LNCaP clone FGC (cell line): Measurements from ENCODE around the gene DOCK4.
A peak's percentile ranks its signal among the peaks of the same experiment; 100 is the strongest.

Experiments used
- DNase-seq: peaks from one replicate; pipeline ENCODE4 v3.0.0-alpha.2; 2011; ENCODE audit warnings: low read depth
- H3K4me3 ChIP-seq: 2 replicates; pipeline ENCODE4 v1.5.1; 2011; ENCODE audit warnings: mild to moderate bottlenecking, low read depth, low read length, control low read depth
- TF ChIP-seq, protein P1 (sequence below): IDR thresholded peaks from 2 replicates; pipeline ENCODE4 v1.5.1; 2012; ENCODE audit warnings: mild to moderate bottlenecking; ENCODE audit not compliant: control insufficient read depth, insufficient read depth; ENCODE audit errors: extremely low read depth

The DOCK4 gene

DNA sequence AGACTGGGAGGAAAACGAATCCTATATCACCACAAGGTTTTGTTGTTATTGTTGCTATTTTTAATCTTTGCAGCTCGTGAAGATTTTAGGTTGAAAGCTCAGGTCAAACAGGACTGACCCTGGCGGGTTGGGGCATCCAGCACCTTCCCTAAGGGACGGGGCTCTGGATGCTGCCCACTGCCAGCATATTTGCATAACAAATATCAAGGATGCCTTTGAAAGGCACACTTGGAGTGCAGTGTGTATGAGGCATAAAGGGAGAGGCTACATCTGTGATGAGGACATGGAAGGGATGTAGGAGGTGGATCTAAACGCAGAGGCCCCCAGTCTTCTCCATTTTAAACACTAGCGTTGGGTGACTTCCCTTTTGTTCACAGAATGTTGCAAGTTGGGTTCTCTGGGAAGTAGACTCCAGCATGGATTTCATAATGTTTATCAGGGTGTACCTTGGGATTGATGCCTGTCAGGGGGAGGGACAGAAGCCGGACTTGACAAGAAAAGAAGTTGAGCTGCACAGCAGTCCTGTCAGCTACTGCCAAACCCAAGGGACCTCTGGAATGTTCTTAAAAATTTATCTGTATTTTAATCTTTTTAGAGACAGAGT lies 462.9 kb downstream of the DOCK4 start:
- TF ChIP-seq, protein P1, sequence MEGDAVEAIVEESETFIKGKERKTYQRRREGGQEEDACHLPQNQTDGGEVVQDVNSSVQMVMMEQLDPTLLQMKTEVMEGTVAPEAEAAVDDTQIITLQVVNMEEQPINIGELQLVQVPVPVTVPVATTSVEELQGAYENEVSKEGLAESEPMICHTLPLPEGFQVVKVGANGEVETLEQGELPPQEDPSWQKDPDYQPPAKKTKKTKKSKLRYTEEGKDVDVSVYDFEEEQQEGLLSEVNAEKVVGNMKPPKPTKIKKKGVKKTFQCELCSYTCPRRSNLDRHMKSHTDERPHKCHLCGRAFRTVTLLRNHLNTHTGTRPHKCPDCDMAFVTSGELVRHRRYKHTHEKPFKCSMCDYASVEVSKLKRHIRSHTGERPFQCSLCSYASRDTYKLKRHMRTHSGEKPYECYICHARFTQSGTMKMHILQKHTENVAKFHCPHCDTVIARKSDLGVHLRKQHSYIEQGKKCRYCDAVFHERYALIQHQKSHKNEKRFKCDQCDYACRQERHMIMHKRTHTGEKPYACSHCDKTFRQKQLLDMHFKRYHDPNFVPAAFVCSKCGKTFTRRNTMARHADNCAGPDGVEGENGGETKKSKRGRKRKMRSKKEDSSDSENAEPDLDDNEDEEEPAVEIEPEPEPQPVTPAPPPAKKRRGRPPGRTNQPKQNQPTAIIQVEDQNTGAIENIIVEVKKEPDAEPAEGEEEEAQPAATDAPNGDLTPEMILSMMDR, result no peak
- no peak overlapping the region for H3K4me3 ChIP-seq
- DNase-seq, result no peak

GRCh38 chr7:111741811-111742240 lies 464.4 kb downstream of the DOCK4 start:
- DNase-seq, result peak; percentile 76
- TF ChIP-seq, protein P1, result peak; percentile 80
- no peak overlapping the region for H3K4me3 ChIP-seq

DNA sequence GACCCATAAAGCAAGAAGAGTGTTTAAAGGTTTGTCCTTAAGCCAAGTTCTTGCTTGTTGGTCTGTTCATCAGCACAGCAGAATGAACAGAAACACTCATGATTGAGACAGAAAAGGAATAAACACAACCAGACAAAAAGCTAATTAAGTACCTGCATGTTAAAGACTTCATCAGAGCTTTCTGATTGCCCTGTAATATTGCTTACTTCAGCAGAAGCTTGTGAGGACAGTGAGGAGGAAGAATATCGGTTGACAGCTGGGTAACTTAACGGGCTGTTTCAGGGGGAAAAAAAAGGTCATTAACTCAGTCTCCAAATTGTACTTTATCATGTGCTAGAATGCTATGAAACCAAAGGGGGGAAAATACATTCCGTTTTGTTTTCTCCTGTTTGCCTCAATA lies 465.3 kb downstream of the DOCK4 start:
- no peak overlapping the region for H3K4me3 ChIP-seq
- DNase-seq, result no peak
- TF ChIP-seq, protein P1, result no peak

DNA sequence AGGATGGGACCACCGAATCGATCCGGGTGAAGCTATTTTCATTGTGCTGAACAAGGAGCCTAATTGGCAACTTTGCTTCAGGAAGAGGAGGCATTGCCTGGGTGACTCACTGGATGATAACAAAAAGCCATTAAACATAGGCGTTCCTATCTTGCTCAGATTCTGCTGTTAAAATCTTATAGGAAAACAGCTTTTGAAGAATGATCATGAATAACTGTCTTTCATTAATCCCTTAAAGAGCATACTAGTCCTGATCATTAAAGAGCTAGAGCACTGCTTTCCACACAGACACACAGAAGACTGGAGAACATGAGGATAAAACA lies 469.7 kb downstream of the DOCK4 start:
- H3K4me3 ChIP-seq, result no peak overlapping the region
- DNase-seq, result no peak
- TF ChIP-seq, protein P1, result no peak

GRCh38 chr7:111735661-111736551 lies 470.3 kb downstream of the DOCK4 start:
- TF ChIP-seq, protein P1, result peak; percentile 82
- peak; percentile 42 for DNase-seq

DNA sequence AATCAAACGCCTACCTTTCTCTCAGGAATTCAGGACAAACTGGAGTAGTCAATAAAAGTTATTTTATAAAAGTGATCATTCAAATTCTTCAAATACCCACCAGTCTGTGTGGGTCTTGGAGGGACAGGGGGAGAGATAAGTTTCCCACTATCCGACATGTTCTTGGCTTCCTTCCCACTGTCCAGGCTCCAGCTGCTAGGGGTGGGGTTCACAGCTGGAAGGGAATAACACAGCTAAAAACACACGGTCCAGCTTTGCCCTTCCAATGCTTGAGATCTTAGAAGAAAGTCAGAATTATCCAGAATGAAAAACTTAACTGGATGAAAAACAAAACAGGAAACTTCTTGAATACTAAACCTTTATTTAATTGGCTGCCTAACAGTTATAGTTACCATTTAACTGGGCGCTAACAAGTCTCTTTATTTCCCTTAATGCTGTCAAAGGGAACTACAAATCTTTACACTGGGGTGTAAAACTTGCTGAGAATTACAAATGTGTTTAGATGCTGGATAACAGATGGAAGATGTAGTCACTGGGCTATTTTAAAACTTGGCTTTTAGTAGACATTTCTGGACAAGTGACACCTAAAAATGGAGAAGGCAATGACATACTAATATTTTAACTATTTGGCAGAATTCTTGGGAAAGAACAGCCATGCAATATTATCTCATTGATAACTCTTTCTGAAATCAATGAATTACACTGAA lies 471.1 kb downstream of the DOCK4 start:
- H3K4me3 ChIP-seq, result no peak overlapping the region
- TF ChIP-seq, protein P1, result no peak
- no peak for DNase-seq

More at GRCh38 chr7:111735661-111736551, 470.3 kb downstream of the DOCK4 start:
- no peak overlapping the region for H3K4me3 ChIP-seq
